ENCODE data around the gene DYNLT4. TPM values are rescaled to one million over a fixed set of nuclear protein-coding genes. Genes with fewer than 3 reads are reported as not detected.
A peak's percentile ranks its signal among the peaks of the same experiment; 100 is the strongest.

Gene DYNLT4
- total and polyA plus RNA-seq, 10 donors, result 0.15 to 2.1 (median 0.82) TPM; not detected in 3

GRCh38 chr1:44803062-44803311 lies 4.2 kb downstream of the DYNLT4 start:
- WGBS, 5 donors, result 91 to 96% (median 95%) methylated on average over 9 of the region's 9 CpGs
- no peaks in the 10 kb centered on the region for H3K9me3 ChIP-seq
- no peaks in the 10 kb centered on the region for H3K27me3 ChIP-seq (replicated peaks in 1 of 7)
- peaks cover 29 to 87% (median 64%) of the 10 kb centered on the region in 6 donors for H3K4me1 ChIP-seq
- TF ChIP-seq POLR2AphosphoS5 (IDR thresholded peaks at IDR 0.05), result no peak
- TF ChIP-seq POLR2A (IDR thresholded peaks at IDR 0.05), result no peak
- TF ChIP-seq CTCF (IDR thresholded peaks at IDR 0.05 in 8 of 11, conservative IDR thresholded peaks at IDR 0.05 in 3 of 11), result no peak
- H3K36me3 ChIP-seq, result peaks cover 0 to 51% (median 39%) of the 10 kb centered on the region in 6 donors
- H3K27ac ChIP-seq, result peak overlapping the region in 5 of 8 donors; percentile 47 to 98 (median 95)
- DNase-seq, result no peak
- H3K4me3 ChIP-seq, result peak overlapping the region in 1 of 8 donors; percentile 87
- intact Hi-C loops (cut with DNase I; ENCODE audit: low total_unique reads), result no loop called here

DNA sequence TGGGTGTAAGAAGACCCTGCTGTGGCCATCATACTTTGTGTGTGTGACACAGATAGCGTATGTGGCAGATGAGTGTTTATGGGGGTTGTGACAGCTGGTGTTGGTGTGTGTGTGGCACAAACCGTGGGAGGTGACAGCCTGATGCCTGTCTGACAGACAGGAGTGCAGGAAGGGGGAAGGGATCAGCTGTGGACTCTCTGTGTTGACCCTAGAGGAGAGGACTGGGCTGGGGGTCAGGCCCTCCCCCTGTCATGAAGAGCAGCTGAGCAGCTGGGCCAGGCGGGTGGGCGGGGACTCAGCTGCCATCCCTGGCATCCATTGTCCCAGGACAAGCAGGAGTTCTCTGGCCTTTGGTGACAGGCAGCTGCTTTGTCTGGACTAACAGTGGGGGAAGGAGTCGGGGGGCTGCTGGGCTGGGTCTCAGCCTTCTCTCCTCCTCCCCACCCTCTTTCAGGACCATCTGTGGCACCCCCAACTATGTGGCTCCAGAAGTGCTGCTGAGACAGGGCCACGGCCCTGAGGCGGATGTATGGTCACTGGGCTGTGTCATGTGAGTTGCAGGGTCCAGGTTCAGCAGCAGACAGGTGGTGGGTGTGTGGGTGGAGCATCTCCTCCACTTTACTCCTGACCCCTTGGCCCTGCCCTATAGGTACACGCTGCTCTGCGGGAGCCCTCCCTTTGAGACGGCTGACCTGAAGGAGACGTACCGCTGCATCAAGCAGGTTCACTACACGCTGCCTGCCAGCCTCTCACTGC lies 4.7 kb downstream of the DYNLT4 start:
- no peak for TF ChIP-seq CTCF (IDR thresholded peaks at IDR 0.05 in 8 of 11, conservative IDR thresholded peaks at IDR 0.05 in 3 of 11)
- peak in 1 of 3 donors; percentile 10 for TF ChIP-seq POLR2AphosphoS5 (IDR thresholded peaks at IDR 0.05)
- peaks cover 0 to 51% (median 39%) of the 10 kb centered on the region in 6 donors for H3K36me3 ChIP-seq
- no peaks in the 10 kb centered on the region for H3K27me3 ChIP-seq (replicated peaks in 1 of 7)
- no peaks in the 10 kb centered on the region for H3K9me3 ChIP-seq
- peak overlapping the region in 4 of 8 donors; percentile 68 to 87 (median 84) for H3K4me3 ChIP-seq
- 82 to 94% (median 83%) methylated on average over 8 to 13 of the region's 13 CpGs for WGBS, 5 donors
- peak overlapping the region in 6 of 8 donors; percentile 47 to 98 (median 94) for H3K27ac ChIP-seq
- peaks cover 23 to 82% (median 59%) of the 10 kb centered on the region in 6 donors for H3K4me1 ChIP-seq
- DNase-seq, result peak; percentile 79
- intact Hi-C loops (cut with DNase I; ENCODE audit: low total_unique reads), result no loop called here

GRCh38 chr1:44801491-44802305 lies 5.5 kb downstream of the DYNLT4 start:
- TF ChIP-seq POLR2AphosphoS5 (IDR thresholded peaks at IDR 0.05), result peak in 1 of 3 donors; percentile 6
- TF ChIP-seq CTCF (IDR thresholded peaks at IDR 0.05 in 8 of 11, conservative IDR thresholded peaks at IDR 0.05 in 3 of 11), result no peak
- Histone ChIP-seq H3K27me3 (replicated peaks in 1 of 7) (no peaks in the 10 kb centered on the region), H3K4me3 (peak overlapping the region; percentile 16 to 87 (median 78)), H3K9me3 (no peaks in the 10 kb centered on the region), H3K36me3 (peaks cover 0 to 47% (median 38%) of the 10 kb centered on the region in 6 donors), H3K4me1 (peaks cover 16 to 74% (median 51%) of the 10 kb centered on the region in 6 donors), H3K27ac (peak overlapping the region in 6 of 8 donors; percentile 26 to 98 (median 94))
- intact Hi-C loops (cut with DNase I; ENCODE audit: low total_unique reads), result no loop called here
- 50 to 67% (median 62%) methylated on average over 13 of the region's 13 CpGs for WGBS, 5 donors
- peak; percentile 84 for DNase-seq

All from spleen (tissue), 11 donors.